ENCODE data around the gene DDX43.

- TF ChIP-seq YY1 (IDR thresholded peaks at IDR 0.05) (no peak), JUND (IDR thresholded peaks at IDR 0.05) (no peak), RAD21 (IDR thresholded peaks at IDR 0.05) (no peak), GABPA (IDR thresholded peaks at IDR 0.05 in 1 of 2, conservative IDR thresholded peaks at IDR 0.05 in 1 of 2) (no peak), SP1 (IDR thresholded peaks at IDR 0.05) (no peak), RXRA (IDR thresholded peaks at IDR 0.05) (no peak), TAF1 (conservative IDR thresholded peaks at IDR 0.05) (no peak), ATF3 (IDR thresholded peaks at IDR 0.05) (no peak), EGR1 (IDR thresholded peaks at IDR 0.05; ENCODE audit: low read depth in 2 of 2) (no peak), HNF4A (conservative IDR thresholded peaks at IDR 0.05) (no peak)
- TF ChIP-seq, protein P1, sequence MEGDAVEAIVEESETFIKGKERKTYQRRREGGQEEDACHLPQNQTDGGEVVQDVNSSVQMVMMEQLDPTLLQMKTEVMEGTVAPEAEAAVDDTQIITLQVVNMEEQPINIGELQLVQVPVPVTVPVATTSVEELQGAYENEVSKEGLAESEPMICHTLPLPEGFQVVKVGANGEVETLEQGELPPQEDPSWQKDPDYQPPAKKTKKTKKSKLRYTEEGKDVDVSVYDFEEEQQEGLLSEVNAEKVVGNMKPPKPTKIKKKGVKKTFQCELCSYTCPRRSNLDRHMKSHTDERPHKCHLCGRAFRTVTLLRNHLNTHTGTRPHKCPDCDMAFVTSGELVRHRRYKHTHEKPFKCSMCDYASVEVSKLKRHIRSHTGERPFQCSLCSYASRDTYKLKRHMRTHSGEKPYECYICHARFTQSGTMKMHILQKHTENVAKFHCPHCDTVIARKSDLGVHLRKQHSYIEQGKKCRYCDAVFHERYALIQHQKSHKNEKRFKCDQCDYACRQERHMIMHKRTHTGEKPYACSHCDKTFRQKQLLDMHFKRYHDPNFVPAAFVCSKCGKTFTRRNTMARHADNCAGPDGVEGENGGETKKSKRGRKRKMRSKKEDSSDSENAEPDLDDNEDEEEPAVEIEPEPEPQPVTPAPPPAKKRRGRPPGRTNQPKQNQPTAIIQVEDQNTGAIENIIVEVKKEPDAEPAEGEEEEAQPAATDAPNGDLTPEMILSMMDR (IDR thresholded peaks at IDR 0.05; ENCODE audit: low read depth, low read length, missing input control): no peak
- TF ChIP-seq, protein P2, sequence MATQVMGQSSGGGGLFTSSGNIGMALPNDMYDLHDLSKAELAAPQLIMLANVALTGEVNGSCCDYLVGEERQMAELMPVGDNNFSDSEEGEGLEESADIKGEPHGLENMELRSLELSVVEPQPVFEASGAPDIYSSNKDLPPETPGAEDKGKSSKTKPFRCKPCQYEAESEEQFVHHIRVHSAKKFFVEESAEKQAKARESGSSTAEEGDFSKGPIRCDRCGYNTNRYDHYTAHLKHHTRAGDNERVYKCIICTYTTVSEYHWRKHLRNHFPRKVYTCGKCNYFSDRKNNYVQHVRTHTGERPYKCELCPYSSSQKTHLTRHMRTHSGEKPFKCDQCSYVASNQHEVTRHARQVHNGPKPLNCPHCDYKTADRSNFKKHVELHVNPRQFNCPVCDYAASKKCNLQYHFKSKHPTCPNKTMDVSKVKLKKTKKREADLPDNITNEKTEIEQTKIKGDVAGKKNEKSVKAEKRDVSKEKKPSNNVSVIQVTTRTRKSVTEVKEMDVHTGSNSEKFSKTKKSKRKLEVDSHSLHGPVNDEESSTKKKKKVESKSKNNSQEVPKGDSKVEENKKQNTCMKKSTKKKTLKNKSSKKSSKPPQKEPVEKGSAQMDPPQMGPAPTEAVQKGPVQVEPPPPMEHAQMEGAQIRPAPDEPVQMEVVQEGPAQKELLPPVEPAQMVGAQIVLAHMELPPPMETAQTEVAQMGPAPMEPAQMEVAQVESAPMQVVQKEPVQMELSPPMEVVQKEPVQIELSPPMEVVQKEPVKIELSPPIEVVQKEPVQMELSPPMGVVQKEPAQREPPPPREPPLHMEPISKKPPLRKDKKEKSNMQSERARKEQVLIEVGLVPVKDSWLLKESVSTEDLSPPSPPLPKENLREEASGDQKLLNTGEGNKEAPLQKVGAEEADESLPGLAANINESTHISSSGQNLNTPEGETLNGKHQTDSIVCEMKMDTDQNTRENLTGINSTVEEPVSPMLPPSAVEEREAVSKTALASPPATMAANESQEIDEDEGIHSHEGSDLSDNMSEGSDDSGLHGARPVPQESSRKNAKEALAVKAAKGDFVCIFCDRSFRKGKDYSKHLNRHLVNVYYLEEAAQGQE (IDR thresholded peaks at IDR 0.05): no peak
- TF ChIP-seq, protein P3, sequence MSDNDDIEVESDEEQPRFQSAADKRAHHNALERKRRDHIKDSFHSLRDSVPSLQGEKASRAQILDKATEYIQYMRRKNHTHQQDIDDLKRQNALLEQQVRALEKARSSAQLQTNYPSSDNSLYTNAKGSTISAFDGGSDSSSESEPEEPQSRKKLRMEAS (IDR thresholded peaks at IDR 0.05): no peak
- TF ChIP-seq, protein P4, sequence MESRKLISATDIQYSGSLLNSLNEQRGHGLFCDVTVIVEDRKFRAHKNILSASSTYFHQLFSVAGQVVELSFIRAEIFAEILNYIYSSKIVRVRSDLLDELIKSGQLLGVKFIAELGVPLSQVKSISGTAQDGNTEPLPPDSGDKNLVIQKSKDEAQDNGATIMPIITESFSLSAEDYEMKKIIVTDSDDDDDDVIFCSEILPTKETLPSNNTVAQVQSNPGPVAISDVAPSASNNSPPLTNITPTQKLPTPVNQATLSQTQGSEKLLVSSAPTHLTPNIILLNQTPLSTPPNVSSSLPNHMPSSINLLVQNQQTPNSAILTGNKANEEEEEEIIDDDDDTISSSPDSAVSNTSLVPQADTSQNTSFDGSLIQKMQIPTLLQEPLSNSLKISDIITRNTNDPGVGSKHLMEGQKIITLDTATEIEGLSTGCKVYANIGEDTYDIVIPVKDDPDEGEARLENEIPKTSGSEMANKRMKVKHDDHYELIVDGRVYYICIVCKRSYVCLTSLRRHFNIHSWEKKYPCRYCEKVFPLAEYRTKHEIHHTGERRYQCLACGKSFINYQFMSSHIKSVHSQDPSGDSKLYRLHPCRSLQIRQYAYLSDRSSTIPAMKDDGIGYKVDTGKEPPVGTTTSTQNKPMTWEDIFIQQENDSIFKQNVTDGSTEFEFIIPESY (IDR thresholded peaks at IDR 0.05): no peak
Measured at GRCh38 chr6:73375216-73375615, 19.4 kb upstream of the DDX43 start.

All from liver (tissue), 3 donors.